Transverse colon (tissue), 4 donors: Measurements from ENCODE around the gene RHBDD3.

Experiments used
- CTCF ChIP-seq, 5 experiments: fragments of 200-600 bp in 3 of 5; fragments of 450-650 bp in 2 of 5; sonication (generic) in 3 of 5; IDR thresholded peaks; 1 replicate in 2 of 5; 2 replicates in 3 of 5; pipeline ENCODE4 v1.5.1; 2016 to 2017; ENCODE audit warnings: antibody characterized with exemption in 5 of 5, inconsistent platforms in 3 of 5, mild to moderate bottlenecking in 2 of 5, moderate library complexity in 1 of 5
- EP300 ChIP-seq: sonication (generic); formaldehyde crosslinking; IDR thresholded peaks from one replicate; pipeline ENCODE4 v1.6.1; 2017; ENCODE audit warnings: antibody characterized with exemption, low read depth
- POLR2AphosphoS5 ChIP-seq, 3 donors: sonication (generic); formaldehyde crosslinking; IDR thresholded peaks; one replicate each; pipeline ENCODE4 v1.6.1; 2016; ENCODE audit warnings: antibody characterized with exemption in 3 of 3

- no peak for TF ChIP-seq EP300
- no peak for TF ChIP-seq POLR2AphosphoS5 (IDR thresholded peaks at IDR 0.05)
- TF ChIP-seq CTCF (IDR thresholded peaks at IDR 0.05), result peak in 1 of 5 experiments; percentile 39
These were observed 8.2 kb upstream of the RHBDD3 start for GRCh38 chr22:29275819-29276565.
